Endodermal cell (in vitro differentiated cells): Measurements from ENCODE around the gene RCSD1. TPM values are rescaled to one million over a fixed set of nuclear protein-coding genes. Genes with fewer than 3 reads are reported as not detected.

Experiments
- DNase-seq: peaks from one replicate; pipeline ENCODE4 v3.0.0-alpha.2; 2017
- H3K27ac ChIP-seq: 2 replicates; pipeline ENCODE4 v1.5.1; 2013; ENCODE audit warnings: mild to moderate bottlenecking, low read depth, low read length, moderate library complexity
- H3K27me3 ChIP-seq: 2 replicates; pipeline ENCODE4 v1.6.1; 2013; ENCODE audit warnings: mild to moderate bottlenecking, low read length, moderate library complexity; ENCODE audit not compliant: insufficient read depth, control insufficient read depth, poor library complexity, severe bottlenecking
- H3K36me3 ChIP-seq: 2 replicates; pipeline ENCODE4 v1.7.0; 2013; ENCODE audit warnings: mild to moderate bottlenecking, low read length, moderate library complexity; ENCODE audit not compliant: control insufficient read depth, insufficient read depth
- H3K4me1 ChIP-seq: one replicate; pipeline ENCODE4 v1.7.0; 2013; ENCODE audit warnings: low read length; ENCODE audit not compliant: control insufficient read depth, insufficient read depth
- H3K4me3 ChIP-seq: 2 replicates; pipeline ENCODE4 v1.5.1; 2013; ENCODE audit warnings: mild to moderate bottlenecking, low read length, moderate library complexity
- H3K9ac ChIP-seq: 2 replicates; pipeline ENCODE4 v1.6.1; 2013; ENCODE audit warnings: mild to moderate bottlenecking, low read length, moderate library complexity; ENCODE audit not compliant: poor library complexity, severe bottlenecking; ENCODE audit errors: extremely low read depth
- H3K9me3 ChIP-seq: 2 replicates; pipeline ENCODE4 v1.6.1; 2013; ENCODE audit warnings: mild to moderate bottlenecking, low read length, moderate library complexity; ENCODE audit not compliant: control insufficient read depth
- H3K27ac Mint-ChIP-seq: 2 replicates; pipeline ENCODE4 v1.8.0; 2020; ENCODE audit warnings: mixed read lengths
- H3K27me3 Mint-ChIP-seq: 2 replicates; pipeline ENCODE4 v1.8.0; 2021; ENCODE audit warnings: mild to moderate bottlenecking, mixed read lengths; ENCODE audit not compliant: insufficient read depth
- H3K36me3 Mint-ChIP-seq: 2 replicates; pipeline ENCODE4 v1.8.0; 2020; ENCODE audit warnings: low read depth, mixed read lengths
- H3K4me1 Mint-ChIP-seq: 2 replicates; pipeline ENCODE4 v1.8.0; 2020; ENCODE audit warnings: mixed read lengths
- H3K4me3 Mint-ChIP-seq: 2 replicates; pipeline ENCODE4 v1.8.0; 2020; ENCODE audit warnings: mild to moderate bottlenecking, moderate library complexity, mixed read lengths
- H3K9me3 Mint-ChIP-seq: 2 replicates; pipeline ENCODE4 v1.8.0; 2020; ENCODE audit warnings: mild to moderate bottlenecking, mixed read lengths
- WGBS, 2 experiments: methylation state at CpG; one replicate each; pipeline versions ENCODE4 v1.1.5 to v1.1.7; 2013; ENCODE audit warnings: missing lambda C conversion rate in 2 of 2, mixed read lengths in 1 of 2; ENCODE audit not compliant: insufficient coverage in 1 of 2, insufficient read length in 1 of 2; 5-methylcytosine and 5-hydroxymethylcytosine counted together
- total RNA-seq, 2 donors: library from RNA; stranded (reverse); fragmentation: NEBNext Ultra II Directional in 1 of 2; extraction: Animal tissue kit (Norgen Biotek cat#: 25700) in 1 of 2; gene quantifications; 2 replicates in 1 of 2; 3 replicates in 1 of 2; pipeline ENCODE4 v1.2.1, GENCODE V29; 2021
- TF ChIP-seq, protein P1 (sequence below): fragments of 200-600 bp; sonication (generic); conservative IDR thresholded peaks from 2 replicates; pipeline ENCODE4 v1.5.0; 2021; ENCODE audit warnings: antibody characterized with exemption, mild to moderate bottlenecking

Gene RCSD1
- total RNA-seq, 2 donors from 2014 or later: 0.11 to 0.29 TPM

DNA sequence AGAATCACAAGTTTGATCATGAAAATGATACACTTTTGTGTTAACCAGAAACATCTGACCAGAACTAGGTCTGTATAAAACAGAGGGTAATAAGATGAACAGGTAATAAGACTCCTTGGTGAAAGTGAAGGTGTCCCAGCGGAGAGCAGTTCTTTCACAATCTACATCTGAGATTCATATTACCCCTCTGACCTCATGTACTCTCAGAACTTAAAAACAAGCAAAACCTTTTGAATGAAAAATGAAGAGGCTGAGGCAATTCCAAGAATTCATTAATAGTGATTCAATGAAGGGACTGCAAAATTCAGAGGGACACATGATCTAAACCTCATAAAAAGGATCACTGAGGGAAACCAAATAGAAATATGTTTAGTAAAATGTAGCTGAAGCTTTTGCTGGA, 80.8 kb downstream of the RCSD1 start:
- 100% methylated on average over 1 of the region's 1 CpG; no CpG with 5 or more reads in 1 of the 2 experiments for WGBS, 2 experiments
- Histone ChIP-seq H3K27me3 (peaks cover 20% of the 10 kb centered on the region), H3K4me3 (no peak overlapping the region), H3K27ac (no peak overlapping the region), H3K4me1 (peaks cover 3% of the 10 kb centered on the region), H3K9me3 (no peaks in the 10 kb centered on the region), H3K36me3 (no peaks in the 10 kb centered on the region), H3K9ac (no peak overlapping the region)
- Mint-ChIP-seq H3K9me3 (no peaks in the 10 kb centered on the region), H3K36me3 (no peaks in the 10 kb centered on the region), H3K27me3 (peaks cover 25% of the 10 kb centered on the region), H3K4me1 (peaks cover 21% of the 10 kb centered on the region), H3K4me3 (no peak overlapping the region), H3K27ac (no peak overlapping the region)
- no peak for DNase-seq
- TF ChIP-seq, protein P1, sequence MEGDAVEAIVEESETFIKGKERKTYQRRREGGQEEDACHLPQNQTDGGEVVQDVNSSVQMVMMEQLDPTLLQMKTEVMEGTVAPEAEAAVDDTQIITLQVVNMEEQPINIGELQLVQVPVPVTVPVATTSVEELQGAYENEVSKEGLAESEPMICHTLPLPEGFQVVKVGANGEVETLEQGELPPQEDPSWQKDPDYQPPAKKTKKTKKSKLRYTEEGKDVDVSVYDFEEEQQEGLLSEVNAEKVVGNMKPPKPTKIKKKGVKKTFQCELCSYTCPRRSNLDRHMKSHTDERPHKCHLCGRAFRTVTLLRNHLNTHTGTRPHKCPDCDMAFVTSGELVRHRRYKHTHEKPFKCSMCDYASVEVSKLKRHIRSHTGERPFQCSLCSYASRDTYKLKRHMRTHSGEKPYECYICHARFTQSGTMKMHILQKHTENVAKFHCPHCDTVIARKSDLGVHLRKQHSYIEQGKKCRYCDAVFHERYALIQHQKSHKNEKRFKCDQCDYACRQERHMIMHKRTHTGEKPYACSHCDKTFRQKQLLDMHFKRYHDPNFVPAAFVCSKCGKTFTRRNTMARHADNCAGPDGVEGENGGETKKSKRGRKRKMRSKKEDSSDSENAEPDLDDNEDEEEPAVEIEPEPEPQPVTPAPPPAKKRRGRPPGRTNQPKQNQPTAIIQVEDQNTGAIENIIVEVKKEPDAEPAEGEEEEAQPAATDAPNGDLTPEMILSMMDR: no peak

DNA sequence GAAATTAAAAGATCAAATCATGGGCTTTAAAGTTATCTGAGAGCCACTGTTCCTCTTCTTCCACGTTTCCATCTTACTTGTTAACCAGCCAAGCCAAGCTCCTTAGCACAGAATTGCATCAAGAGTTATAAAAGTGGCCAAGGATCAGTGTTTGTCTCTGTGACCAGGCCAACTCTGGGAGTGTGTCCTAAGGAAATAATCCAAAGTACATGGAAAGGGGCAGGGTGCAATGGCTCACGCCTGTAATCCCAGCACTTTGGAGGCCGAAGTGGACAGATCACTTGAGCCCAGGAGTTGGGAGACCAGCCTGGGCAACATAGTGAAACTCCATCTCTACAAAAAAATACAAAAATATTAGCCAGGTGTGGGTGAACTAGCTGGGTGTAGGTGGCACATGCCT, 81.8 kb downstream of the RCSD1 start:
- no peak overlapping the region for H3K4me3 Mint-ChIP-seq
- H3K27ac Mint-ChIP-seq: no peak overlapping the region
- H3K4me1 ChIP-seq: peaks cover 3% of the 10 kb centered on the region
- 91 to 92% methylated on average over 3 of the region's 3 CpGs for WGBS, 2 experiments
- no peaks in the 10 kb centered on the region for H3K36me3 Mint-ChIP-seq
- TF ChIP-seq, protein P1: no peak
- H3K4me3 ChIP-seq: no peak overlapping the region
- no peak for DNase-seq
- no peaks in the 10 kb centered on the region for H3K9me3 Mint-ChIP-seq
- H3K4me1 Mint-ChIP-seq: peaks cover 13% of the 10 kb centered on the region
- no peaks in the 10 kb centered on the region for H3K36me3 ChIP-seq
- H3K27ac ChIP-seq: no peak overlapping the region
- H3K27me3 ChIP-seq: peaks cover 20% of the 10 kb centered on the region
- no peak overlapping the region for H3K9ac ChIP-seq
- H3K27me3 Mint-ChIP-seq: peaks cover 25% of the 10 kb centered on the region
- no peaks in the 10 kb centered on the region for H3K9me3 ChIP-seq

DNA sequence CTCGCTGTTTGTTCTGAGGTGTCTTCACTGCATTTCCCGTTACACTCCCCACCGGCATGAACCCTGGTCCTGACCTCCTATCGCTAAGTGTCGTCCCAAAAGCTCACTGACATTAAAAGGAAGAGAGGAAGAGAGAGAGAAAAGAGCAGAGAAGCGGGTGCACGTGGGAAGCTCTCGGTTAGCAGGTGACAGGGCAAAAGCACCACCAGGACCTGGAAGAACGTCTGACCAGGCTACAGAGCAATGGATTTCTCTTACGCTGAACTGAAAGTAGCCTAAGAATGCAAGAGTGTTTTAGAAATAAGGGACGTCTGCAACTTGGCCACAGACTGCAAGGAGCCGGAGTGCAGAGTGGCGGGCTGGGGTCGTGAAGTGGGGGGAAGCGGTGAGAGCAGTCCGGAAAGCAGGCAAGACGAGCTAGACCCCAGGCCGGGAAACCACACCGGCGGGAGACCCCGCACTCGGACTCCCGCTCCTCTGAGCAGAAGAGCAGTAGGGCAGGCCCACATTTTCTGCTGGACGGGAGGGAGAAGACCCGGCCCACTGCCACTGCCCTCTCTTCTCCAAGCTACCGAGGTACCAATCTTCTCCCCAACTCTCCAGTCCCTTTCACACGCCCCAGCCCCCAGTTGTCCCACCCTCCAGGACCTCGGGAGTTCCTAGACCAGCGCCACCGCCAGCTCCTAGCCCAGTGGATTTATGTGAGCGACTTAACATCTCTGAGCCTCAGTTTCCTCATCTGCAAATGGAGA, 83.5 kb downstream of the RCSD1 start:
- Histone ChIP-seq H3K9ac (peak overlapping the region; percentile 35), H3K27ac (no peak overlapping the region), H3K4me1 (no peaks in the 10 kb centered on the region), H3K4me3 (peak overlapping the region; percentile 100), H3K36me3 (no peaks in the 10 kb centered on the region), H3K27me3 (peaks cover 20% of the 10 kb centered on the region), H3K9me3 (no peaks in the 10 kb centered on the region)
- Mint-ChIP-seq H3K4me3 (peak overlapping the region; percentile 72), H3K4me1 (peaks cover 14% of the 10 kb centered on the region), H3K27me3 (peaks cover 25% of the 10 kb centered on the region), H3K9me3 (no peaks in the 10 kb centered on the region), H3K36me3 (no peaks in the 10 kb centered on the region), H3K27ac (no peak overlapping the region)
- WGBS, 2 experiments: 5 to 7% methylated on average over 14 to 31 of the region's 31 CpGs
- DNase-seq: peak; percentile 80
- TF ChIP-seq, protein P1: no peak
